ENCODE results near the gene ERGIC2.

ERGIC2 gene, protein sequence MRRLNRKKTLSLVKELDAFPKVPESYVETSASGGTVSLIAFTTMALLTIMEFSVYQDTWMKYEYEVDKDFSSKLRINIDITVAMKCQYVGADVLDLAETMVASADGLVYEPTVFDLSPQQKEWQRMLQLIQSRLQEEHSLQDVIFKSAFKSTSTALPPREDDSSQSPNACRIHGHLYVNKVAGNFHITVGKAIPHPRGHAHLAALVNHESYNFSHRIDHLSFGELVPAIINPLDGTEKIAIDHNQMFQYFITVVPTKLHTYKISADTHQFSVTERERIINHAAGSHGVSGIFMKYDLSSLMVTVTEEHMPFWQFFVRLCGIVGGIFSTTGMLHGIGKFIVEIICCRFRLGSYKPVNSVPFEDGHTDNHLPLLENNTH

GRCh38 chr12:29380536-29381523 is at the start of gene ERGIC2:
Gene ERGIC2 (minus strand): TSS chr12:29381172. CDS start chr12:29371633, 9,539 bp downstream.
- H3K4me3 ChIP-seq (replicated peaks; ENCODE audit: low read depth, low read length) = peak within 1 kb of the TSS; percentile 99
- H3K27me3 ChIP-seq (replicated peaks; ENCODE audit: control insufficient read depth, insufficient read depth, low read length) = no peaks in the 10 kb centered on the region
- DNase-seq (ENCODE audit: extremely low read depth, insufficient read length) = peak; percentile 91
- TF ChIP-seq, protein P1, sequence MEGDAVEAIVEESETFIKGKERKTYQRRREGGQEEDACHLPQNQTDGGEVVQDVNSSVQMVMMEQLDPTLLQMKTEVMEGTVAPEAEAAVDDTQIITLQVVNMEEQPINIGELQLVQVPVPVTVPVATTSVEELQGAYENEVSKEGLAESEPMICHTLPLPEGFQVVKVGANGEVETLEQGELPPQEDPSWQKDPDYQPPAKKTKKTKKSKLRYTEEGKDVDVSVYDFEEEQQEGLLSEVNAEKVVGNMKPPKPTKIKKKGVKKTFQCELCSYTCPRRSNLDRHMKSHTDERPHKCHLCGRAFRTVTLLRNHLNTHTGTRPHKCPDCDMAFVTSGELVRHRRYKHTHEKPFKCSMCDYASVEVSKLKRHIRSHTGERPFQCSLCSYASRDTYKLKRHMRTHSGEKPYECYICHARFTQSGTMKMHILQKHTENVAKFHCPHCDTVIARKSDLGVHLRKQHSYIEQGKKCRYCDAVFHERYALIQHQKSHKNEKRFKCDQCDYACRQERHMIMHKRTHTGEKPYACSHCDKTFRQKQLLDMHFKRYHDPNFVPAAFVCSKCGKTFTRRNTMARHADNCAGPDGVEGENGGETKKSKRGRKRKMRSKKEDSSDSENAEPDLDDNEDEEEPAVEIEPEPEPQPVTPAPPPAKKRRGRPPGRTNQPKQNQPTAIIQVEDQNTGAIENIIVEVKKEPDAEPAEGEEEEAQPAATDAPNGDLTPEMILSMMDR (IDR thresholded peaks at IDR 0.05; ENCODE audit: insufficient read depth, low read length, poor library complexity, severe bottlenecking) = no peak
- no peaks in the 10 kb centered on the region for H3K36me3 ChIP-seq (ENCODE audit: control insufficient read depth, insufficient read depth, low read length)

- DNase-seq (ENCODE audit: extremely low read depth, insufficient read length) = no peak
These were observed 49.7 kb upstream of the ERGIC2 start for GRCh38 chr12:29430716-29431044.

GRCh38 chr12:29429999-29430715 is 49.2 kb upstream of the ERGIC2 start:
- no peak overlapping the region for H3K4me3 ChIP-seq (replicated peaks; ENCODE audit: low read depth, low read length)
- no peak for DNase-seq (ENCODE audit: extremely low read depth, insufficient read length)
- no peaks in the 10 kb centered on the region for H3K27me3 ChIP-seq (replicated peaks; ENCODE audit: control insufficient read depth, insufficient read depth, low read length)
- TF ChIP-seq, protein P1 (IDR thresholded peaks at IDR 0.05; ENCODE audit: insufficient read depth, low read length, poor library complexity, severe bottlenecking) = no peak
- H3K36me3 ChIP-seq (ENCODE audit: control insufficient read depth, insufficient read depth, low read length) = no peaks in the 10 kb centered on the region

More at GRCh38 chr12:29430716-29431044, 49.7 kb upstream of the ERGIC2 start:
- no peaks in the 10 kb centered on the region for H3K36me3 ChIP-seq (ENCODE audit: control insufficient read depth, insufficient read depth, low read length)
- no peaks in the 10 kb centered on the region for H3K27me3 ChIP-seq (replicated peaks; ENCODE audit: control insufficient read depth, insufficient read depth, low read length)
- TF ChIP-seq, protein P1 (IDR thresholded peaks at IDR 0.05; ENCODE audit: insufficient read depth, low read length, poor library complexity, severe bottlenecking) = no peak
- no peak overlapping the region for H3K4me3 ChIP-seq (replicated peaks; ENCODE audit: low read depth, low read length)

DNA sequence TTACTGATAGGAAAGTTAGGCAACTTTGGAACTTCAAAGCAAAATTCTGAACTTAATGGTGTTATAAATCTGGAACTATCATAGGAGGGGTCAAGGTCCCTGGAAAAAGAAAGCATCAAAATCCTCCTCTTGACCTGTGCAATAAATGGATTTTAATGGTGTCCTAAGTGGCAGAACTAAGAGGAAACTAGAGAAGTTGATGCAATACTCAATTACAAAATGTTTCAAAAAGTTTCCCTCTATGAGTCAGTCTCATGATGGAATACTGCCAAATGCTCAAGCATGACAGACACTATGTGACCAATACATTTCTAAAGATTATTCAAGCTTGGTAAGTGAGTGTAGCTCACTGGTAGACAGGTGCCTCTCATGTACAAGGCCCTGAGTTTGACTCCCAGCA is 47.7 kb upstream of the ERGIC2 start:
- Histone ChIP-seq H3K27me3 (replicated peaks; ENCODE audit: control insufficient read depth, insufficient read depth, low read length) (no peaks in the 10 kb centered on the region), H3K4me3 (replicated peaks; ENCODE audit: low read depth, low read length) (no peak overlapping the region), H3K36me3 (ENCODE audit: control insufficient read depth, insufficient read depth, low read length) (no peaks in the 10 kb centered on the region)
- TF ChIP-seq, protein P1 (IDR thresholded peaks at IDR 0.05; ENCODE audit: insufficient read depth, low read length, poor library complexity, severe bottlenecking) = no peak
- DNase-seq (ENCODE audit: extremely low read depth, insufficient read length) = peak; percentile 30

DNA sequence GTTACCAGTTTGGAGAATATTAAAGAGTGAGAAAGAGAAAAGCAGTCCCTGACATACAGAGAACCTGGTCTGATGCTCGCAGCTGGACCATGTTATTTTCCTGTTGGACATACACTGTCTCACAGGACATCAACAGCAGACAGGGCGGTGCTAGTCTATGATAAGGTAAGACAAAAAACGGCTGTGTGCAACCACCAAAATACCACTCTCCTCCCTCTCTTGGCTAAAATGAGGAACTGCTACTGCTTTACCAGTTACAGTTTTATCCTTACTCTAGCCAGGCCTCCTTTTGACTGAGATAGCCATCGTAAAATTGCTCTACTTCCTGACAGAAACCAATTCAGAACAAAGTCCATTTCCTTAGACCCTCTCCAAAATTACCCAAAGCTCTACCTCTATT is 47.0 kb upstream of the ERGIC2 start:
- TF ChIP-seq, protein P1 (IDR thresholded peaks at IDR 0.05; ENCODE audit: insufficient read depth, low read length, poor library complexity, severe bottlenecking) = peak; percentile 52
- H3K27me3 ChIP-seq (replicated peaks; ENCODE audit: control insufficient read depth, insufficient read depth, low read length) = no peaks in the 10 kb centered on the region
- H3K36me3 ChIP-seq (ENCODE audit: control insufficient read depth, insufficient read depth, low read length) = no peaks in the 10 kb centered on the region
- no peak overlapping the region for H3K4me3 ChIP-seq (replicated peaks; ENCODE audit: low read depth, low read length)
- peak; percentile 22 for DNase-seq (ENCODE audit: extremely low read depth, insufficient read length)
